Measurements from ENCODE around the gene MYO1D.

The MYO1D gene

GRCh38 chr17:32601866-32602265 is 275.1 kb downstream of the MYO1D start:
- Mint-ChIP-seq H3K4me1 (ENCODE audit: low read depth) (no peaks in the 10 kb centered on the region), H3K27ac (no peak overlapping the region), H3K9me3 (ENCODE audit: low read depth) (no peaks in the 10 kb centered on the region), H3K27me3 (peaks cover 2% of the 10 kb centered on the region), H3K36me3 (peaks cover 5% of the 10 kb centered on the region), H3K4me3 (no peak overlapping the region)

GRCh38 chr17:32596628-32597027 is 280.3 kb downstream of the MYO1D start:
- Mint-ChIP-seq H3K27me3 (no peaks in the 10 kb centered on the region), H3K36me3 (peaks cover 4% of the 10 kb centered on the region), H3K9me3 (ENCODE audit: low read depth) (no peaks in the 10 kb centered on the region), H3K4me3 (no peak overlapping the region), H3K27ac (no peak overlapping the region), H3K4me1 (ENCODE audit: low read depth) (no peaks in the 10 kb centered on the region)

- Mint-ChIP-seq H3K4me1 (ENCODE audit: low read depth) (no peaks in the 10 kb centered on the region), H3K27ac (no peak overlapping the region), H3K9me3 (ENCODE audit: low read depth) (no peaks in the 10 kb centered on the region), H3K4me3 (no peak overlapping the region), H3K27me3 (no peaks in the 10 kb centered on the region), H3K36me3 (peaks cover 3% of the 10 kb centered on the region)
Observed at GRCh38 chr17:32596206-32596605, 280.7 kb downstream of the MYO1D start.

GRCh38 chr17:32593003-32593402 is 283.9 kb downstream of the MYO1D start:
- H3K27ac Mint-ChIP-seq = no peak overlapping the region
- H3K36me3 Mint-ChIP-seq = no peaks in the 10 kb centered on the region
- H3K27me3 Mint-ChIP-seq = no peaks in the 10 kb centered on the region
- no peaks in the 10 kb centered on the region for H3K4me1 Mint-ChIP-seq (ENCODE audit: low read depth)
- no peaks in the 10 kb centered on the region for H3K9me3 Mint-ChIP-seq (ENCODE audit: low read depth)
- no peak overlapping the region for H3K4me3 Mint-ChIP-seq

- Mint-ChIP-seq H3K27me3 (no peaks in the 10 kb centered on the region), H3K36me3 (peaks cover 2% of the 10 kb centered on the region), H3K9me3 (ENCODE audit: low read depth) (no peaks in the 10 kb centered on the region)
Observed at GRCh38 chr17:32591405-32591804, 285.5 kb downstream of the MYO1D start.

GRCh38 chr17:32590974-32591373 is 285.9 kb downstream of the MYO1D start:
- no peak overlapping the region for H3K4me3 Mint-ChIP-seq
- H3K9me3 Mint-ChIP-seq (ENCODE audit: low read depth) = no peaks in the 10 kb centered on the region
- H3K4me1 Mint-ChIP-seq (ENCODE audit: low read depth) = no peaks in the 10 kb centered on the region
- no peak overlapping the region for H3K27ac Mint-ChIP-seq
- H3K27me3 Mint-ChIP-seq = no peaks in the 10 kb centered on the region
- peaks cover 2% of the 10 kb centered on the region for H3K36me3 Mint-ChIP-seq

More at GRCh38 chr17:32591405-32591804, 285.5 kb downstream of the MYO1D start:
- Mint-ChIP-seq H3K27ac (no peak overlapping the region), H3K4me3 (no peak overlapping the region), H3K4me1 (ENCODE audit: low read depth) (no peaks in the 10 kb centered on the region)

GRCh38 chr17:32588982-32589381 is 287.9 kb downstream of the MYO1D start:
- Mint-ChIP-seq H3K27ac (no peak overlapping the region), H3K27me3 (no peaks in the 10 kb centered on the region), H3K4me1 (ENCODE audit: low read depth) (no peaks in the 10 kb centered on the region), H3K9me3 (ENCODE audit: low read depth) (no peaks in the 10 kb centered on the region), H3K36me3 (peaks cover 2% of the 10 kb centered on the region), H3K4me3 (no peak overlapping the region)

GRCh38 chr17:32588135-32588534 is 288.8 kb downstream of the MYO1D start:
- H3K27me3 Mint-ChIP-seq = no peaks in the 10 kb centered on the region
- peaks cover 3% of the 10 kb centered on the region for H3K36me3 Mint-ChIP-seq
- H3K4me1 Mint-ChIP-seq (ENCODE audit: low read depth) = no peaks in the 10 kb centered on the region
- peaks cover 4% of the 10 kb centered on the region for H3K9me3 Mint-ChIP-seq (ENCODE audit: low read depth)
- no peak overlapping the region for H3K27ac Mint-ChIP-seq
- H3K4me3 Mint-ChIP-seq = no peak overlapping the region

- no peaks in the 10 kb centered on the region for H3K4me1 Mint-ChIP-seq (ENCODE audit: low read depth)
- peaks cover 12% of the 10 kb centered on the region for H3K36me3 Mint-ChIP-seq
- H3K9me3 Mint-ChIP-seq (ENCODE audit: low read depth) = peaks cover 12% of the 10 kb centered on the region
- H3K27me3 Mint-ChIP-seq = no peaks in the 10 kb centered on the region
- no peak overlapping the region for H3K4me3 Mint-ChIP-seq
- no peak overlapping the region for H3K27ac Mint-ChIP-seq
Observed at GRCh38 chr17:32586666-32587065, 290.3 kb downstream of the MYO1D start.

- no peaks in the 10 kb centered on the region for H3K4me1 Mint-ChIP-seq (ENCODE audit: low read depth)
- H3K4me3 Mint-ChIP-seq = no peak overlapping the region
- H3K27me3 Mint-ChIP-seq = no peaks in the 10 kb centered on the region
- peaks cover 17% of the 10 kb centered on the region for H3K36me3 Mint-ChIP-seq
- H3K27ac Mint-ChIP-seq = no peak overlapping the region
- H3K9me3 Mint-ChIP-seq (ENCODE audit: low read depth) = peaks cover 18% of the 10 kb centered on the region
Observed at GRCh38 chr17:32584792-32585191, 292.1 kb downstream of the MYO1D start.

- Mint-ChIP-seq H3K9me3 (ENCODE audit: low read depth) (peaks cover 18% of the 10 kb centered on the region), H3K4me1 (ENCODE audit: low read depth) (no peaks in the 10 kb centered on the region), H3K36me3 (peaks cover 17% of the 10 kb centered on the region), H3K27ac (no peak overlapping the region), H3K4me3 (no peak overlapping the region), H3K27me3 (no peaks in the 10 kb centered on the region)
Observed at GRCh38 chr17:32583053-32583452, 293.9 kb downstream of the MYO1D start.

- H3K27me3 Mint-ChIP-seq = no peaks in the 10 kb centered on the region
- no peak overlapping the region for H3K4me3 Mint-ChIP-seq
- H3K36me3 Mint-ChIP-seq = peaks cover 3% of the 10 kb centered on the region
- H3K9me3 Mint-ChIP-seq (ENCODE audit: low read depth) = peaks cover 3% of the 10 kb centered on the region
- H3K4me1 Mint-ChIP-seq (ENCODE audit: low read depth) = peaks cover 9% of the 10 kb centered on the region
- H3K27ac Mint-ChIP-seq = no peak overlapping the region
Observed at GRCh38 chr17:32575852-32576251, 301.1 kb downstream of the MYO1D start.

GRCh38 chr17:32570081-32570396 is 306.9 kb downstream of the MYO1D start:
- H3K4me3 Mint-ChIP-seq = no peak overlapping the region

GRCh38 chr17:32569171-32570080 is 307.5 kb downstream of the MYO1D start:
- H3K36me3 Mint-ChIP-seq = no peaks in the 10 kb centered on the region
- H3K4me3 Mint-ChIP-seq = no peak overlapping the region
- peaks cover 18% of the 10 kb centered on the region for H3K4me1 Mint-ChIP-seq (ENCODE audit: low read depth)
- no peak overlapping the region for H3K27ac Mint-ChIP-seq
- no peaks in the 10 kb centered on the region for H3K9me3 Mint-ChIP-seq (ENCODE audit: low read depth)
- H3K27me3 Mint-ChIP-seq = no peaks in the 10 kb centered on the region

More at GRCh38 chr17:32570081-32570396, 306.9 kb downstream of the MYO1D start:
- H3K9me3 Mint-ChIP-seq (ENCODE audit: low read depth) = no peaks in the 10 kb centered on the region
- no peaks in the 10 kb centered on the region for H3K27me3 Mint-ChIP-seq
- no peaks in the 10 kb centered on the region for H3K36me3 Mint-ChIP-seq
- no peak overlapping the region for H3K27ac Mint-ChIP-seq
- H3K4me1 Mint-ChIP-seq (ENCODE audit: low read depth) = peaks cover 16% of the 10 kb centered on the region

- H3K36me3 Mint-ChIP-seq = no peaks in the 10 kb centered on the region
- no peaks in the 10 kb centered on the region for H3K9me3 Mint-ChIP-seq (ENCODE audit: low read depth)
- no peaks in the 10 kb centered on the region for H3K27me3 Mint-ChIP-seq
- H3K4me1 Mint-ChIP-seq (ENCODE audit: low read depth) = peaks cover 22% of the 10 kb centered on the region
- H3K27ac Mint-ChIP-seq = no peak overlapping the region
- no peak overlapping the region for H3K4me3 Mint-ChIP-seq
Observed at GRCh38 chr17:32568705-32569104, 308.2 kb downstream of the MYO1D start.

- Mint-ChIP-seq H3K27me3 (no peaks in the 10 kb centered on the region), H3K27ac (no peak overlapping the region), H3K9me3 (ENCODE audit: low read depth) (no peaks in the 10 kb centered on the region), H3K36me3 (no peaks in the 10 kb centered on the region), H3K4me3 (no peak overlapping the region), H3K4me1 (ENCODE audit: low read depth) (peaks cover 22% of the 10 kb centered on the region)
Observed at GRCh38 chr17:32567511-32567910, 309.4 kb downstream of the MYO1D start.

Measured in activated naive CD8-positive, alpha-beta T cell (primary cell).